DND-41 (cell line): Measurements from ENCODE around the gene TRAPPC5.

Experiments
- ATAC-seq: fragments of 200-7000 bp; cut with Tn5 transposase; 3 replicates; pipeline ENCODE4 v1.9.1; 2021; ENCODE audit warnings: low read depth; ENCODE audit not compliant: insufficient read depth
- DNase-seq: peaks from one replicate; pipeline ENCODE4 v3.0.0-alpha.2; 2020
- H2AFZ ChIP-seq: 2 replicates; pipeline ENCODE4 v1.6.0; 2012; ENCODE audit warnings: low read depth, low read length
- H3K27ac ChIP-seq: 2 replicates; pipeline ENCODE4 v1.5.1; 2012; ENCODE audit warnings: low read length, inconsistent platforms
- H3K27me3 ChIP-seq: fragments of 200-600 bp; sonication (generic); 2 replicates; pipeline ENCODE4 v1.6.0; 2012; ENCODE audit warnings: low read length, mild to moderate bottlenecking, inconsistent platforms; ENCODE audit not compliant: insufficient read depth, poor library complexity
- H3K36me3 ChIP-seq: 2 replicates; pipeline ENCODE4 v1.5.1; 2012; ENCODE audit warnings: low read length, inconsistent platforms; ENCODE audit not compliant: insufficient read depth
- H3K4me1 ChIP-seq: 2 replicates; pipeline ENCODE4 v1.5.1; 2012; ENCODE audit warnings: mild to moderate bottlenecking, low read length; ENCODE audit not compliant: insufficient read depth
- H3K4me2 ChIP-seq: 2 replicates; pipeline ENCODE4 v1.6.0; 2012; ENCODE audit warnings: mild to moderate bottlenecking, moderate library complexity, low read length, inconsistent platforms; ENCODE audit not compliant: insufficient read depth
- H3K4me3 ChIP-seq, 2 experiments: fragments of 200-600 bp in 1 of 2; shearing (Covaris generic) in 1 of 2; 2 replicates each; pipeline ENCODE4 v1.5.1; 2012 to 2016; ENCODE audit warnings: inconsistent platforms in 2 of 2, low read length in 2 of 2, mild to moderate bottlenecking in 2 of 2, low read depth in 1 of 2, moderate library complexity in 1 of 2
- H3K79me2 ChIP-seq: 2 replicates; pipeline ENCODE4 v1.6.0; 2012; ENCODE audit warnings: low read length, inconsistent platforms; ENCODE audit not compliant: insufficient read depth
- H3K9ac ChIP-seq: 2 replicates; pipeline ENCODE4 v1.6.0; 2012; ENCODE audit warnings: low read depth, mild to moderate bottlenecking, inconsistent platforms, low read length, moderate library complexity
- H3K9me3 ChIP-seq: 2 replicates; pipeline ENCODE4 v1.5.1; 2012; ENCODE audit warnings: low read length, moderate library complexity, mild to moderate bottlenecking, inconsistent platforms; ENCODE audit not compliant: insufficient read depth, severe bottlenecking
- H4K20me1 ChIP-seq: 2 replicates; pipeline ENCODE4 v1.6.0; 2012; ENCODE audit warnings: low read length; ENCODE audit not compliant: insufficient read depth
- CTCF ChIP-seq: IDR thresholded peaks from 2 replicates; pipeline ENCODE4 v1.5.1; 2012; ENCODE audit warnings: borderline replicate concordance, low read length, moderate library complexity, mild to moderate bottlenecking; ENCODE audit not compliant: poor library complexity, severe bottlenecking; ENCODE audit errors: extremely low read depth
- EZH2 ChIP-seq: IDR thresholded peaks from 3 replicates; pipeline ENCODE4 v1.6.1; 2012; ENCODE audit warnings: borderline replicate concordance, low read depth, mild to moderate bottlenecking, moderate library complexity, low read length, inconsistent platforms; ENCODE audit not compliant: severe bottlenecking

Gene TRAPPC5

DNA sequence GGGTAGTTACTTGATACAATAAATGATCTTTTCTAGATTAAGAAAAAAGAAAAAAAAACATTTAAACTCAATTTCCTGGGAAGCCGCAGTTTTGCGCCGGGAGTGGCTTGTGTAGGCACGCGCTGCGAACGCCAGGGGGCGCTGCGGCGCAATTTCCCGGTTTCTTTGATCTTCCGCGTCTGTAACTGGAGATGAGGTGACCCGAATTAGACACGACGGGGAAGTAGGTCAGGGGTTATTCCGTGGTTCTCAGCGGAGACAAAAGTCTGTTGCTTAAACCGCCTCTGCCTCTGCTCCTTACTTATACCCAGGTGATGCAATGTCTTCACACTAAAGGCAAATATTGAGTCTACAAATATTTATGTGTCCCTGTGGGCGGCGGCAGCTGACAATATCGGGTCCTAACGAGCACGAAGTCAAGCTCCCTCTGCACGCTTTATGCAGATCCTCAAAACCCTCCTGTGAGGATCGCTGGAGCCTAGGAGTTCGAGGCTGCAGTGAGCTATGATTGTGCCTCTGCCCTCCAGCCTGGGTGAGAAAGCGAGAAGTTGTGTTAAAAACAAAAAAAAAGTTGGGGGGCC, 28.5 kb upstream of the TRAPPC5 start:
- peaks cover 5% of the 10 kb centered on the region for H3K4me1 ChIP-seq
- ATAC-seq (peak; percentile 96), DNase-seq (peak; percentile 89)
- H3K4me3 ChIP-seq = peak overlapping the region in 1 of 2 experiments; percentile 37; a peak in 2 of 4 replicates
- no peaks in the 10 kb centered on the region for H4K20me1 ChIP-seq
- H3K79me2 ChIP-seq = no peaks in the 10 kb centered on the region
- no peaks in the 10 kb centered on the region for H3K9me3 ChIP-seq
- no peaks in the 10 kb centered on the region for H3K36me3 ChIP-seq
- peak; percentile 97 for TF ChIP-seq CTCF
- no peak for TF ChIP-seq EZH2
- H3K9ac ChIP-seq = peak overlapping the region; percentile 42
- H2AFZ ChIP-seq = peak overlapping the region; percentile 77
- peak overlapping the region; percentile 63 for H3K4me2 ChIP-seq
- H3K27me3 ChIP-seq = no peaks in the 10 kb centered on the region
- peak overlapping the region; percentile 58 for H3K27ac ChIP-seq

GRCh38 chr19:7654401-7654800, 26.2 kb upstream of the TRAPPC5 start:
- H3K79me2 ChIP-seq = no peaks in the 10 kb centered on the region
- H2AFZ ChIP-seq = no peak overlapping the region
- no peak for DNase-seq
- no peak overlapping the region for H3K4me3 ChIP-seq
- no peak for TF ChIP-seq CTCF
- TF ChIP-seq EZH2 = no peak
- H4K20me1 ChIP-seq = no peaks in the 10 kb centered on the region
- no peak overlapping the region for H3K4me2 ChIP-seq
- H3K36me3 ChIP-seq = no peaks in the 10 kb centered on the region
- no peak overlapping the region for H3K9ac ChIP-seq
- no peaks in the 10 kb centered on the region for H3K27me3 ChIP-seq
- H3K9me3 ChIP-seq = no peaks in the 10 kb centered on the region
- no peak overlapping the region for H3K27ac ChIP-seq
- ATAC-seq = no peak
- H3K4me1 ChIP-seq = peaks cover 21% of the 10 kb centered on the region

DNA sequence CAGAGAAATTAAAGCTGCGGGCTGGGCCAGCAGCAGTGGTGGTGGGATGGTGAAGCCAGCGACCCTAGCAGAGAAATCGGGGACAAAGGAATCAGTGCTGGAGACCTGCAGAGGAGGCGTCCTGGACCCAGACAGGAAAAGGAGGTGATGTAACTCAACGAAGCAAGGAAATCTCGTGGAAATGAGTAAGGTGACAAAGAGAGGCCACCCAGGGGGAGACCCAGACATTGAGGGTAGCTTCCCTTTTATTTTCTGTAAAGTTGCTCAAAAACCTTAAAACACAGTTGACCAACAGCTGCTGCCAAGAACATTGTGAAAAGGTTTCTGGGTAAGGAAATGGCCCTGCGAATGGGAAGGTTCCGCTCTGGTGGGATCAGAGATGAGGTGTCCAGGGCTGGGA, 25.1 kb upstream of the TRAPPC5 start:
- DNase-seq = no peak
- Histone ChIP-seq H3K9me3 (no peaks in the 10 kb centered on the region), H3K4me2 (no peak overlapping the region), H2AFZ (no peak overlapping the region), H3K9ac (no peak overlapping the region), H3K36me3 (no peaks in the 10 kb centered on the region), H3K4me3 (no peak overlapping the region), H4K20me1 (no peaks in the 10 kb centered on the region), H3K27me3 (no peaks in the 10 kb centered on the region), H3K4me1 (peaks cover 21% of the 10 kb centered on the region), H3K79me2 (no peaks in the 10 kb centered on the region), H3K27ac (no peak overlapping the region)
- TF ChIP-seq EZH2 (no peak), CTCF (no peak)
- no peak for ATAC-seq
